ENCODE measurements around the gene GPC1.

- TF ChIP-seq POLR2A (IDR thresholded peaks at IDR 0.05; ENCODE audit: low read depth, low read length) (no peak), POLR2AphosphoS5 (IDR thresholded peaks at IDR 0.05; ENCODE audit: low read depth, low read length) (no peak)
Observed at GRCh38 chr2:240512666-240513535, 77.4 kb downstream of the GPC1 start.

Data from GM12891 (cell line).